ENCODE data around the gene DHX9. TPM values are rescaled to one million over a fixed set of nuclear protein-coding genes. Genes with fewer than 3 reads are reported as not detected.

The DHX9 gene
- total and polyA plus RNA-seq, 12 donors = 50.9 to 147 (median 89.8) TPM

DNA sequence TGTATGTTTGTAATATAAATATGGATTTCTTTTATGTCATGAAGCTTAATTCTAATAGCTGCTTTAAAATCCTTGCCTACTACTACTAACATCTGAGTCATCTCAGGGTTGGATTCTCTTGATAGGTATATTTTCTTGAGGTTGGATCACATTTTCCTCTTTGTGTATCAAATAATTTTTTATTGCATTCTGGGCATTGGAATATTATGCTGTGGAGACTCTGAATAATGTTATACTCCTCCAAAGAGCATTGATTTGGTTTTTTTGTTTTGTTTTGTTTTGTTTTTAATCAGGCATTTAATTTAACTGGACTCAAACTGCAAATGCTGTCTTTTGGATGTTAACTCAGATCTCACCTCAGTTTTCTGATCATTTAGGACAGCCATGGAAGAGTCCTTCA lies 8.0 kb downstream of the DHX9 start:
- DNase-seq = no peak
- Histone ChIP-seq H3K27ac (no peak overlapping the region), H3K4me3 (no peak overlapping the region), H3K9me3 (replicated peaks in 1 of 3) (no peaks in the 10 kb centered on the region), H3K36me3 (replicated peaks in 1 of 2) (peaks cover 0 to 73% of the 10 kb centered on the region in 2 donors), H3K27me3 (no peaks in the 10 kb centered on the region), H3K4me1 (replicated peaks in 1 of 2) (peaks cover under 1 to 15% of the 10 kb centered on the region in 2 donors)
- TF ChIP-seq POLR2A (IDR thresholded peaks at IDR 0.05) = no peak
- TF ChIP-seq CTCF (IDR thresholded peaks at IDR 0.05) = no peak
- intact Hi-C loops (cut with DNase I) = no loop called here

DNA sequence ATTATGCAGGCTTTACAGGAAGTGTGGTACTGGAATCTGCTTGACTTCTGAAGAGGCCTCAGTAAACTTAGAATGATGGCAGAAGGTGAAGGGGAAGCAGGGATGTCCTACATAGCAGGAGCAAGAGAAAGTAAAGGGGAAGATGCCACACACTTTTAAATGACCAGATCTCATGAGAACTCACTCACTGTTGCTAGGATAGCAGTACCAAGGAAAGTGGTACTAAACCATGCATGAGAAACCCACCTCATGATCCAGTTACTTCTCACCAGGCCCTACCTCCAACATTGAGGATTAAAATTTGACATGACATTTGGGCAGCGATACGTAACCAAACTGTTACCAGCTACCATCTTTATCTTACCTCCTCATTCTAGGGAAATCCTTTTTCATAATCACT lies 9.6 kb downstream of the DHX9 start:
- no peaks in the 10 kb centered on the region for H3K4me1 ChIP-seq (replicated peaks in 1 of 2)
- no peak overlapping the region for H3K4me3 ChIP-seq
- WGBS, 4 donors = 96 to 100% (median 100%) methylated on average over 2 of the region's 2 CpGs
- no peaks in the 10 kb centered on the region for H3K27me3 ChIP-seq
- no peak for DNase-seq
- H3K9me3 ChIP-seq (replicated peaks in 1 of 3) = no peaks in the 10 kb centered on the region
- intact Hi-C loops (cut with DNase I) = no loop called here
- peaks cover 3 to 89% of the 10 kb centered on the region in 2 donors for H3K36me3 ChIP-seq (replicated peaks in 1 of 2)
- TF ChIP-seq CTCF (IDR thresholded peaks at IDR 0.05) (no peak), POLR2A (IDR thresholded peaks at IDR 0.05) (no peak)
- no peak overlapping the region for H3K27ac ChIP-seq

DNA sequence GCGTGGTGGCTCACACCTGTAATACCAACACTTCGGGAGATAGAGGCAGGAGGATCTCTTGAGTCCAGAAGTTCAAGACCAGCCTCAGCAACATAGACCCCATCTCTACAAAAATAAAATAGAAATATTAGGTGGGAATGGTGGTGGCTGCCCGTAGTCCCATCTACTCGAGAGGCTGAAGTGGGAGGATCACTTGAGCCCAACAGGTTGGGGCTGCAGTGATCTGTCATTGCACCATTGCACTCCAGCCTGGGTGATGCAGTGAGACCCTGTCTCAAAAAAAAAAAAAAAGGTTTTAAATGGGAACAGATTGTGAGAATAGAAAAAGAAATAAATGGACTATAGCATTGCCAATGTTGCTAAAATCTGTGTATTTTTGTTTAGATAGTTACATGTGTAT lies 11.2 kb downstream of the DHX9 start:
- no peak for DNase-seq
- WGBS, 4 donors = 83 to 99% (median 98%) methylated on average over 4 of the region's 4 CpGs
- H3K36me3 ChIP-seq (replicated peaks in 1 of 2) = peaks cover 4 to 89% of the 10 kb centered on the region in 2 donors

GRCh38 chr1:182851825-182852224 lies 12.7 kb downstream of the DHX9 start:
- Histone ChIP-seq H3K4me3 (no peak overlapping the region), H3K4me1 (replicated peaks in 1 of 2) (no peaks in the 10 kb centered on the region), H3K27me3 (no peaks in the 10 kb centered on the region), H3K36me3 (replicated peaks in 1 of 2) (peaks cover 4 to 92% of the 10 kb centered on the region in 2 donors), H3K27ac (no peak overlapping the region), H3K9me3 (replicated peaks in 1 of 3) (no peaks in the 10 kb centered on the region)
- intact Hi-C loops (cut with DNase I) = no loop called here
- no peak for DNase-seq
- 68 to 86% (median 77%) methylated on average over 1 of the region's 1 CpG for WGBS, 4 donors
- TF ChIP-seq POLR2A (IDR thresholded peaks at IDR 0.05) = no peak
- no peak for TF ChIP-seq CTCF (IDR thresholded peaks at IDR 0.05)

More for the DNA sequence above, 11.2 kb downstream of the DHX9 start:
- Histone ChIP-seq H3K4me1 (replicated peaks in 1 of 2) (no peaks in the 10 kb centered on the region), H3K9me3 (replicated peaks in 1 of 3) (no peaks in the 10 kb centered on the region), H3K27me3 (no peaks in the 10 kb centered on the region), H3K4me3 (no peak overlapping the region), H3K27ac (no peak overlapping the region)
- intact Hi-C loops (cut with DNase I) = no loop called here
- TF ChIP-seq CTCF (IDR thresholded peaks at IDR 0.05) = no peak
- no peak for TF ChIP-seq POLR2A (IDR thresholded peaks at IDR 0.05)

Data from adrenal gland (tissue), 12 donors.